Cortex of kidney (tissue), 1 donor: ENCODE data around the gene UGT1A9.
"Not testable (repeated sequence)": the region's sequence is repeated elsewhere in the genome, so short reads cannot be mapped to it uniquely, and the experiment has no call there.

ENCODE experiments used
- DNase-seq: peaks from one replicate; lab custom pipeline; 2025; lab: John Stamatoyannopoulos, UW

The UGT1A9 gene

GRCh38 chr2:233711312-233712008, 39.8 kb downstream of the UGT1A9 start:
- DNase-seq = no peak

- no peak for DNase-seq
Observed at GRCh38 chr2:233712611-233713261, 41.0 kb downstream of the UGT1A9 start, which contains the start of gene UGT1A5. TSS of gene UGT1A5 (plus strand) at chr2:233712907. CDS start at chr2:233712992, 85 bp downstream.

- no peak for DNase-seq
Observed at GRCh38 chr2:233713262-233713615, 41.5 kb downstream of the UGT1A9 start.

GRCh38 chr2:233714121-233714520, 42.4 kb downstream of the UGT1A9 start:
- DNase-seq = no peak

- DNase-seq = no peak
Observed at GRCh38 chr2:233718552-233718951, 46.9 kb downstream of the UGT1A9 start, which contains the start of gene UGT1A4. TSS of gene UGT1A4 (plus strand) at chr2:233718736. CDS start at chr2:233718821, 85 bp downstream.

- no peak for DNase-seq
Observed at GRCh38 chr2:233728723-233729301, 57.1 kb downstream of the UGT1A9 start, which contains the start of gene UGT1A3. TSS of gene UGT1A3 (plus strand) at chr2:233729042. CDS start at chr2:233729127, 85 bp downstream.

GRCh38 chr2:233736868-233737653, 65.4 kb downstream of the UGT1A9 start:
- not testable (repeated sequence) for DNase-seq

- no peak for DNase-seq
Observed at GRCh38 chr2:233740870-233741269, 69.2 kb downstream of the UGT1A9 start.

GRCh38 chr2:233743464-233744259, 72.0 kb downstream of the UGT1A9 start:
- DNase-seq = no peak

- DNase-seq = no peak
Observed at GRCh38 chr2:233745073-233745755, 73.5 kb downstream of the UGT1A9 start.

- DNase-seq = not testable (repeated sequence)
Observed at GRCh38 chr2:233745838-233746237, 74.1 kb downstream of the UGT1A9 start.

GRCh38 chr2:233746475-233747282, 75.0 kb downstream of the UGT1A9 start:
- DNase-seq = no peak

- DNase-seq = no peak
Observed at GRCh38 chr2:233747283-233747544, 75.5 kb downstream of the UGT1A9 start.

GRCh38 chr2:233750689-233751088, 79.0 kb downstream of the UGT1A9 start:
- not testable (repeated sequence) for DNase-seq

GRCh38 chr2:233751212-233752009, 79.7 kb downstream of the UGT1A9 start:
- DNase-seq = not testable (repeated sequence)

GRCh38 chr2:233754872-233755611, 83.3 kb downstream of the UGT1A9 start:
- no peak for DNase-seq

GRCh38 chr2:233756429-233757081, 84.9 kb downstream of the UGT1A9 start:
- no peak for DNase-seq

GRCh38 chr2:233758141-233758540, 86.4 kb downstream of the UGT1A9 start:
- no peak for DNase-seq
